Keratinocyte (primary cell): Measurements from ENCODE around the gene DCPS.

Experiments used
- CTCF ChIP-seq, 3 experiments: IDR thresholded peaks in 1 of 3; conservative IDR thresholded peaks in 1 of 3; optimal IDR thresholded peaks in 1 of 3; 2 replicates in 2 of 3; 3 replicates in 1 of 3; pipeline versions ENCODE3 to v1.5.1; 2011; ENCODE audit warnings: low read length in 3 of 3, mild to moderate bottlenecking in 3 of 3, moderate library complexity in 2 of 3, control low read depth in 1 of 3, inconsistent platforms in 1 of 3; ENCODE audit not compliant: insufficient read depth in 2 of 3; ENCODE audit errors: extremely low read depth in 1 of 3
- EZH2 ChIP-seq: IDR thresholded peaks from one replicate; pipeline ENCODE4 v1.6.1; 2012; ENCODE audit warnings: inconsistent platforms, mild to moderate bottlenecking, low read length, moderate library complexity

- TF ChIP-seq CTCF (optimal IDR thresholded peaks at IDR 0.05 in 1 of 3, IDR thresholded peaks at IDR 0.05 in 1 of 3, conservative IDR thresholded peaks at IDR 0.05 in 1 of 3; ENCODE audit: extremely low read depth in 1 of 3, insufficient read depth in 2 of 3, low read length in 3 of 3) (no peak), EZH2 (no peak)
These were observed 40.4 kb upstream of the DCPS start for GRCh38 chr11:126263489-126263888.
